HG03469 (cell line): ENCODE data around the gene ID1.
"Not testable (repeated sequence)": the region's sequence is repeated elsewhere in the genome, so short reads cannot be mapped to it uniquely, and the experiment has no call there.

Experiments used
- ATAC-seq: cut with Tn5 transposase; IDR thresholded peaks from one replicate; pipeline ENCODE4 v1.9.1; 2021; ENCODE audit warnings: mild to moderate bottlenecking, moderate library complexity, moderate number of reproducible peaks; ENCODE audit not compliant: unreplicated experiment

ID1 gene

GRCh38 chr20:31596412-31596715, 8.7 kb upstream of the ID1 start:
- ATAC-seq: not testable (repeated sequence)

- no peak for ATAC-seq
Measured at GRCh38 chr20:31596831-31597480, 8.1 kb upstream of the ID1 start.

GRCh38 chr20:31597481-31597855, 7.6 kb upstream of the ID1 start:
- ATAC-seq: no peak

GRCh38 chr20:31602431-31602778, 2.7 kb upstream of the ID1 start:
- no peak for ATAC-seq

- peak; percentile 83 for ATAC-seq
Measured at GRCh38 chr20:31602779-31603441, 2.2 kb upstream of the ID1 start.

- no peak for ATAC-seq
Measured at GRCh38 chr20:31603822-31604566, 1.1 kb upstream of the ID1 start.

- no peak for ATAC-seq
Measured at GRCh38 chr20:31604567-31605030, 490 bp upstream of the ID1 start.

GRCh38 chr20:31605902-31606803, 1.1 kb downstream of the ID1 start:
- no peak for ATAC-seq

GRCh38 chr20:31606804-31607639, 1.9 kb downstream of the ID1 start:
- ATAC-seq: no peak

- ATAC-seq: no peak
Measured at GRCh38 chr20:31607640-31608250, 2.7 kb downstream of the ID1 start.

- no peak for ATAC-seq
Measured at GRCh38 chr20:31608251-31608945, 3.3 kb downstream of the ID1 start.

GRCh38 chr20:31612271-31612640, 7.2 kb downstream of the ID1 start:
- ATAC-seq: not testable (repeated sequence)

- ATAC-seq: no peak
Measured at GRCh38 chr20:31615416-31615815, 10.3 kb downstream of the ID1 start.

GRCh38 chr20:31617432-31618104, 12.5 kb downstream of the ID1 start:
- no peak for ATAC-seq

- no peak for ATAC-seq
Measured at GRCh38 chr20:31620246-31620645, 15.2 kb downstream of the ID1 start.

GRCh38 chr20:31623123-31623505, 18.0 kb downstream of the ID1 start:
- not testable (repeated sequence) for ATAC-seq

GRCh38 chr20:31626534-31626933, 21.4 kb downstream of the ID1 start:
- not testable (repeated sequence) for ATAC-seq

GRCh38 chr20:31628057-31628456, 23.0 kb downstream of the ID1 start:
- not testable (repeated sequence) for ATAC-seq
